ENCODE results near the gene STK32C. TPM values are rescaled to one million over a fixed set of nuclear protein-coding genes. Genes with fewer than 3 reads are reported as not detected.
A peak's percentile ranks its signal among the peaks of the same experiment; 100 is the strongest.

STK32C gene
- total and polyA plus RNA-seq, 12 donors: 2.7 to 8.9 (median 5.7) TPM

DNA sequence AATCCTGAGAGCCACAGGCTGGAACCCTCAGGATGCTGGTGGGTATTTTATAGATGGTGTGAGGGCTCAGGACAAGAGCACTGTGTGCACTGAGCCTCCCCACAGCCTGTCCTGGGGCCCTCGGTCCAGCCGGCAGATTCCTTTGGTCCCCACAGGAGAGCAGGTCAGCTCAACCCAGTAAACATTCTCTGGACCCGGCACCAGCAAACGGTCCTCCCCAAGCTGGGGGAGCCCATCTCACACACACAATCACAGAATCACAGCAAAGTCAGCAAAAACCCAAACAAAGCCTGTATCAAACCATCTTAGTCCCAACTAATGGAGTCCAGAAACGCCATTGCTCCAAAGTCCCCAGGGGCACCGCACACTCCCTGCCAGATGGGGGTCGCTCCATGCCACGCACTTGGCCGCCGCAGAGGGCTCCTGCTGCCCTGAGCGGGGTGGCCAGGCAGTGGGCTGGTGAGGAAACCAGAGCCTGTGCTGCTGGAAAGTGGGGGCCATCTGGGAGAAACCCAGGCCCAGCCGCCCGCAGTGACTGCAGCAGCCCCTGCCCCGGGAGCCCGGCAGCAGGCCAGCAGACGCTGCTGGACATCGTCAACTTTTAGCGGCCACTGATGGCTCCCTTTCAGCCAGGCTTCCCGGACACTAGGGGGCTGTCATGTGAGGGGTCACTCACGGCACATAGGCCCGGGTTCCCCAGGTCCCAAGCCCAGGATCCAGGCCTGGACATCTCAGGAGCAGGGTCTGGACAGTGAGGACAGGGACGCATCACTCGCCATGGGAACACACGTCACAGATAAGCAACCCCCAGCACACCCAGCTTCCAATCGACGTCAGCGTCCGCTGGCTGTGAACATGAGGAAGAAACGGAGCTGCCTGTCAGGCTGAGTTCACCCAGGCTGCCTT, 68.4 kb downstream of the STK32C start:
- TF ChIP-seq, protein P1, sequence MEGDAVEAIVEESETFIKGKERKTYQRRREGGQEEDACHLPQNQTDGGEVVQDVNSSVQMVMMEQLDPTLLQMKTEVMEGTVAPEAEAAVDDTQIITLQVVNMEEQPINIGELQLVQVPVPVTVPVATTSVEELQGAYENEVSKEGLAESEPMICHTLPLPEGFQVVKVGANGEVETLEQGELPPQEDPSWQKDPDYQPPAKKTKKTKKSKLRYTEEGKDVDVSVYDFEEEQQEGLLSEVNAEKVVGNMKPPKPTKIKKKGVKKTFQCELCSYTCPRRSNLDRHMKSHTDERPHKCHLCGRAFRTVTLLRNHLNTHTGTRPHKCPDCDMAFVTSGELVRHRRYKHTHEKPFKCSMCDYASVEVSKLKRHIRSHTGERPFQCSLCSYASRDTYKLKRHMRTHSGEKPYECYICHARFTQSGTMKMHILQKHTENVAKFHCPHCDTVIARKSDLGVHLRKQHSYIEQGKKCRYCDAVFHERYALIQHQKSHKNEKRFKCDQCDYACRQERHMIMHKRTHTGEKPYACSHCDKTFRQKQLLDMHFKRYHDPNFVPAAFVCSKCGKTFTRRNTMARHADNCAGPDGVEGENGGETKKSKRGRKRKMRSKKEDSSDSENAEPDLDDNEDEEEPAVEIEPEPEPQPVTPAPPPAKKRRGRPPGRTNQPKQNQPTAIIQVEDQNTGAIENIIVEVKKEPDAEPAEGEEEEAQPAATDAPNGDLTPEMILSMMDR (IDR thresholded peaks at IDR 0.05): peak in 3 of 9 donors; percentile 11 to 30 (median 18)
- intact Hi-C loops (cut with DNase I): loop anchor here in 1 of 10 donors (5.0 kb wide), 1 partner anchor 53 kb away; no protein-coding TSS in a partner anchor
- peak overlapping the region in 1 of 10 donors; percentile 12 for H3K4me3 ChIP-seq
- no peaks in the 10 kb centered on the region for H3K36me3 ChIP-seq
- H3K4me1 ChIP-seq: peaks cover 0 to 8% (median 0%) of the 10 kb centered on the region in 9 donors
- no peaks in the 10 kb centered on the region for H3K9me3 ChIP-seq
- no peak overlapping the region for H3K27ac ChIP-seq
- WGBS, 2 donors: 46 to 48% methylated on average over 29 of the region's 29 CpGs
- ATAC-seq (peak; percentile 30 to 77 (median 59)), DNase-seq (peak; percentile 26 to 42)
- no peaks in the 10 kb centered on the region for H3K27me3 ChIP-seq

DNA sequence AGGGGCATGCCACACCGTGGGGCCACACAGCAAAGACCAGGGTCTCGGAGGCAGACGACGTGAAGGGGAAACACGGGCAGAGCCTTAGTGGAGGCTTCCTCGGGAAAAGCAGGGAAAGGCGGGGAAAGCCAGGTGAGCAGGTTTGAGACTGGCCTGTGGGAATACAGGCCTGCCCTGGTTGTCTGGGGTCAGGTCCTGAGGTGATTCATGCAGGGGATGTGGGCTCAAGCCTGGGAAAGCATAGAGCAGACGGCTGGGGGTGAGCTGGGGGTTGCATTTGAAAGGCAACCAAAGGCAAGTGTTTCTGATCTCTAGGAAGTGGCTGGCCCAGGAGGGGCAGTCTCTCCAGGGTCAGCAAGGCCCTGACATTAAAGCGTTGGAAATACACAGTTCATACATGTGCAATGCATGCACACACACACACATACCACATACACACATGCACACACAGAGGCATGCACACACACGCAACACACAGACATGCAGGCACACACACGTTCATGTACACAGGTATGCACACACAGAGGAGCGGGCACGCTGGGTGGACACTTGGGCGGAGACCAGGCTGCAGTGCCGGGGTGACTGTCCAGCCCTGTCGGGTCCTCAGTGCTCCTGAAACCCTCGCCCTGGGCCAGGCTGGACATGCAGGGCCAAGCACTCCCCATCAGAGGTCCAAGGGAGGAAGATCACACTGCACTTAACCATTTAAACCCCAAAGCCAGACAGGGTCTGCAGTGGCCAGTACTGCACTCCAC, 69.2 kb downstream of the STK32C start:
- intact Hi-C loops (cut with DNase I): loop anchor here in 1 of 10 donors (5.0 kb wide), 1 partner anchor 54 kb away; no protein-coding TSS in a partner anchor
- Histone ChIP-seq H3K4me3 (no peak overlapping the region), H3K9me3 (no peaks in the 10 kb centered on the region), H3K27ac (no peak overlapping the region), H3K4me1 (peaks cover 0 to 8% (median 0%) of the 10 kb centered on the region in 9 donors), H3K36me3 (no peaks in the 10 kb centered on the region), H3K27me3 (no peaks in the 10 kb centered on the region)
- no peak for ATAC-seq
- TF ChIP-seq, protein P1 (IDR thresholded peaks at IDR 0.05): no peak
- no peak for DNase-seq
- 93 to 97% methylated on average over 17 of the region's 17 CpGs for WGBS, 2 donors

DNA sequence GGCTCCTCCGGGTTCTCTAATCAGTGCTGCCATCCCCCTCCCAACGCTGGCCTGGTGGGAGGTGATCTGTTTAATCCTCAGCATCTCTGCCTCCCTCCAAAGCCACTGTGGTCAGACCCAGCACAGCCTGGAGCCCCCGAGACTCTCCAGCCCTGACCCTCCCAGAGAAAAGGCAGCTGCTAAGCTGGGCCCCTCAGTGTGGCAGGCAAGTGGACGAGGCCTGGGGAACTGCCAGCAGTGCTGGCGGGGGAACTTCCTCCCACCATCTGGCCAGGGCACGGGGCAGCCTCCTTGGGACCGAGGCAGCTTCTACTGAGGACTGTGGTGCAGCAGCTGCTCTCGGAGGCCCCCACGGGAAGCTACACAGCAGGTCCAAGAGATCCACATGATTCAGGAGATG, 69.9 kb downstream of the STK32C start:
- intact Hi-C loops (cut with DNase I): loop anchor here in 1 of 10 donors (5.0 kb wide), 1 partner anchor 54 kb away; no protein-coding TSS in a partner anchor
- TF ChIP-seq, protein P1 (IDR thresholded peaks at IDR 0.05): no peak
- no peaks in the 10 kb centered on the region for H3K27me3 ChIP-seq
- no peak overlapping the region for H3K4me3 ChIP-seq
- H3K36me3 ChIP-seq: no peaks in the 10 kb centered on the region
- peaks cover 0 to 8% (median 0%) of the 10 kb centered on the region in 9 donors for H3K4me1 ChIP-seq
- ATAC-seq (no peak), DNase-seq (peak in 1 of 2 donors; percentile 10)
- H3K27ac ChIP-seq: no peak overlapping the region
- H3K9me3 ChIP-seq: no peaks in the 10 kb centered on the region
- whole genome bisulfite sequencing, 2 donors: 59 to 66% methylated on average over 9 of the region's 9 CpGs

- intact Hi-C loops (cut with DNase I): loop anchor here in 1 of 10 donors (5.0 kb wide), 1 partner anchor 55 kb away; no protein-coding TSS in a partner anchor
- H3K4me3 ChIP-seq: no peak overlapping the region
- no peak for ATAC-seq
- TF ChIP-seq, protein P1 (IDR thresholded peaks at IDR 0.05): no peak
- no peak overlapping the region for H3K27ac ChIP-seq
- H3K9me3 ChIP-seq: no peaks in the 10 kb centered on the region
- H3K36me3 ChIP-seq: no peaks in the 10 kb centered on the region
- 90 to 92% methylated on average over 15 of the region's 15 CpGs for WGBS, 2 donors
- H3K4me1 ChIP-seq: peaks cover 0 to 9% (median 0%) of the 10 kb centered on the region in 9 donors
- DNase-seq: no peak
- H3K27me3 ChIP-seq: no peaks in the 10 kb centered on the region
Observed at GRCh38 chr10:132237396-132237795, 70.4 kb downstream of the STK32C start.

Measured in heart right ventricle (tissue), 16 donors.